Kidney (tissue), 22 donors: ENCODE measurements around the gene POP5. TPM values are rescaled to one million over a fixed set of nuclear protein-coding genes. Genes with fewer than 3 reads are reported as not detected.
A peak's percentile ranks its signal among the peaks of the same experiment; 100 is the strongest.

Source experiments
- DNase-seq, 5 donors: peaks; one replicate each; pipeline ENCODE4 v3.0.0-alpha.2; 2013 to 2020
- FAIRE-seq: peaks from 2 replicates; lab custom pipeline; 2012; peaks lifted over from hg19 to GRCh38; lab: Jason Lieb, UNC
- H3K27ac ChIP-seq, 2 donors: one replicate each; pipeline ENCODE4 v1.7.0; 2013; ENCODE audit warnings: low read depth in 2 of 2, low read length in 2 of 2, inconsistent platforms in 1 of 2
- H3K27me3 ChIP-seq: one replicate; pipeline ENCODE4 v1.7.1; 2013; ENCODE audit warnings: low read length, inconsistent platforms; ENCODE audit not compliant: control insufficient read depth, insufficient read depth
- H3K36me3 ChIP-seq, 3 donors: one replicate each; pipeline versions ENCODE4 v1.7.0 to v1.7.1; 2013; ENCODE audit warnings: low read length in 3 of 3, control low read depth in 1 of 3, inconsistent platforms in 1 of 3; ENCODE audit not compliant: insufficient read depth in 3 of 3, control insufficient read depth in 2 of 3
- H3K4me1 ChIP-seq, 3 donors: one replicate each; pipeline versions ENCODE4 v1.7.0 to v1.7.1; 2013; ENCODE audit warnings: low read length in 3 of 3, inconsistent platforms in 1 of 3, low read depth in 1 of 3; ENCODE audit not compliant: control insufficient read depth in 2 of 3, insufficient read depth in 2 of 3
- H3K4me3 ChIP-seq, 3 donors: one replicate each; pipeline versions ENCODE4 v1.7.0 to v1.8.1; 2013; ENCODE audit warnings: low read length in 3 of 3, control low read depth in 1 of 3, inconsistent platforms in 1 of 3
- H3K9ac ChIP-seq, 3 donors: one replicate each; pipeline versions ENCODE4 v1.7.0 to v1.7.1; 2013; ENCODE audit warnings: low read length in 3 of 3, control low read depth in 1 of 3, inconsistent platforms in 1 of 3
- H3K9me3 ChIP-seq, 3 donors: one replicate each; pipeline versions ENCODE4 v1.7.0 to v1.7.1; 2013; ENCODE audit warnings: low read length in 3 of 3, control low read depth in 1 of 3, inconsistent platforms in 1 of 3; ENCODE audit not compliant: control insufficient read depth in 2 of 3, insufficient read depth in 1 of 3
- intact Hi-C: fragments of 100-400 bp; cut with DNase I; formaldehyde crosslinking; loops from one replicate; pipeline ENCODE4 v1.11.1; 2022
- long read RNA-seq, 10 donors: library from polyadenylated mRNA in 1 of 10; unstranded in 1 of 10; transcript quantifications; one replicate each; pipeline ENCODE4 v2.0.0 and lab custom pipeline, GENCODE V29; 2021 to 2026
- polyA plus RNA-seq: library from polyadenylated mRNA; stranded (reverse); fragments of 350-450 nt; fragmentation: Illumina TruSeq; extraction: RNeasy Lipid Tissue Mini Kit (QIAGEN cat#74804); gene quantifications from one replicate; pipeline ENCODE4 v1.2.3, GENCODE V29; 2014; ENCODE audit warnings: low read depth, low replicate concordance; ENCODE audit not compliant: insufficient read depth
- total RNA-seq: library from RNA; stranded (reverse); fragmentation: NEBNext Ultra II Directional; extraction: Animal tissue kit (Norgen Biotek cat#: 25700); gene quantifications from one replicate; pipeline ENCODE4 v1.2.1, GENCODE V29; 2021
- TF ChIP-seq, protein P1 (sequence below): IDR thresholded peaks from 3 replicates; pipeline ENCODE4 v1.5.1; 2012; ENCODE audit warnings: mild to moderate bottlenecking, moderate library complexity, borderline replicate concordance; ENCODE audit not compliant: insufficient read depth; ENCODE audit errors: extremely low read depth
- donor health status: control.
- donor health status: control.
- donor health status: control.
- donor health status: control.
- donor health status: control.
- donor health status: DM: yes; HTN: yes; CAD: no.
- donor health status: Normal renal cell carcinoma (clear cell type).

Gene POP5, protein sequence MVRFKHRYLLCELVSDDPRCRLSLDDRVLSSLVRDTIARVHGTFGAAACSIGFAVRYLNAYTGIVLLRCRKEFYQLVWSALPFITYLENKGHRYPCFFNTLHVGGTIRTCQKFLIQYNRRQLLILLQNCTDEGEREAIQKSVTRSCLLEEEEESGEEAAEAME
- 50.0 TPM for total RNA-seq
- polyA plus RNA-seq: 111 TPM
- long read RNA-seq, donor 1, transcript POP5-202 (5 exons, 801 nt): major isoform, 9 of 19 reads
- long read RNA-seq, donor 1, partial matches to known transcripts: 0 of 19 reads
- long read RNA-seq, donor 1, other reads (novel, unspliced or antisense): 0 of 19 reads
- long read RNA-seq, donor 2, transcript POP5-205 (2 exons, 718 nt): minor isoform, 5 of 28 reads
- long read RNA-seq, donor 2, transcript POP5-201 (4 exons, 913 nt): minor isoform, 5 of 28 reads
- long read RNA-seq, donor 2, transcript POP5-202 (5 exons, 801 nt): major isoform, 12 of 28 reads
- long read RNA-seq, donor 2, partial matches to known transcripts: 0 of 28 reads
- long read RNA-seq, donor 2, other reads (novel, unspliced or antisense): 0 of 28 reads
- long read RNA-seq, donor 3, transcript POP5-205 (2 exons, 718 nt): minor isoform, 5 of 30 reads
- long read RNA-seq, donor 3, transcript POP5-202 (5 exons, 801 nt): major isoform, 15 of 30 reads
- long read RNA-seq, donor 3, partial matches to known transcripts: 0 of 30 reads
- long read RNA-seq, donor 3, other reads (novel, unspliced or antisense): 0 of 30 reads
- long read RNA-seq, donor 4, transcript POP5-202 (5 exons, 801 nt): major isoform, 7 of 15 reads
- long read RNA-seq, donor 4, partial matches to known transcripts: 0 of 15 reads
- long read RNA-seq, donor 4, other reads (novel, unspliced or antisense): 0 of 15 reads
- long read RNA-seq, donor 5, partial matches to known transcripts: 0 of 1 reads
- long read RNA-seq, donor 5, other reads (novel, unspliced or antisense): 0 of 1 reads
- long read RNA-seq, donor 6, transcript POP5-202 (5 exons, 801 nt): major isoform, 30 of 47 reads
- long read RNA-seq, donor 6, transcript POP5-208 (4 exons, 821 nt): minor isoform, 5 of 47 reads
- long read RNA-seq, donor 6, transcript POP5-207 (1 exons, 578 nt): minor isoform, 5 of 47 reads
- long read RNA-seq, donor 6, partial matches to known transcripts: 0 of 47 reads
- long read RNA-seq, donor 6, other reads (novel, unspliced or antisense): 0 of 47 reads
- long read RNA-seq, donor 7, transcript POP5-208 (4 exons, 821 nt): minor isoform, 5 of 39 reads
- long read RNA-seq, donor 7, transcript POP5-202 (5 exons, 801 nt): major isoform, 13 of 39 reads
- long read RNA-seq, donor 7, partial matches to known transcripts: 5 of 39 reads
- long read RNA-seq, donor 7, other reads (novel, unspliced or antisense): 6 of 39 reads
- long read RNA-seq, donor 8, transcript POP5-202 (5 exons, 801 nt): major isoform, 9 of 20 reads
- long read RNA-seq, donor 8, partial matches to known transcripts: 0 of 20 reads
- long read RNA-seq, donor 8, other reads (novel, unspliced or antisense): 0 of 20 reads
- long read RNA-seq, donor 9, partial matches to known transcripts: 0 of 8 reads
- long read RNA-seq, donor 9, other reads (novel, unspliced or antisense): 0 of 8 reads
- long read RNA-seq, donor 10, transcript POP5-207 (1 exons, 578 nt): minor isoform, 5 of 20 reads
- long read RNA-seq, donor 10, transcript POP5-202 (5 exons, 801 nt): major isoform, 6 of 20 reads
- long read RNA-seq, donor 10, partial matches to known transcripts: 0 of 20 reads
- long read RNA-seq, donor 10, other reads (novel, unspliced or antisense): 0 of 20 reads

DNA sequence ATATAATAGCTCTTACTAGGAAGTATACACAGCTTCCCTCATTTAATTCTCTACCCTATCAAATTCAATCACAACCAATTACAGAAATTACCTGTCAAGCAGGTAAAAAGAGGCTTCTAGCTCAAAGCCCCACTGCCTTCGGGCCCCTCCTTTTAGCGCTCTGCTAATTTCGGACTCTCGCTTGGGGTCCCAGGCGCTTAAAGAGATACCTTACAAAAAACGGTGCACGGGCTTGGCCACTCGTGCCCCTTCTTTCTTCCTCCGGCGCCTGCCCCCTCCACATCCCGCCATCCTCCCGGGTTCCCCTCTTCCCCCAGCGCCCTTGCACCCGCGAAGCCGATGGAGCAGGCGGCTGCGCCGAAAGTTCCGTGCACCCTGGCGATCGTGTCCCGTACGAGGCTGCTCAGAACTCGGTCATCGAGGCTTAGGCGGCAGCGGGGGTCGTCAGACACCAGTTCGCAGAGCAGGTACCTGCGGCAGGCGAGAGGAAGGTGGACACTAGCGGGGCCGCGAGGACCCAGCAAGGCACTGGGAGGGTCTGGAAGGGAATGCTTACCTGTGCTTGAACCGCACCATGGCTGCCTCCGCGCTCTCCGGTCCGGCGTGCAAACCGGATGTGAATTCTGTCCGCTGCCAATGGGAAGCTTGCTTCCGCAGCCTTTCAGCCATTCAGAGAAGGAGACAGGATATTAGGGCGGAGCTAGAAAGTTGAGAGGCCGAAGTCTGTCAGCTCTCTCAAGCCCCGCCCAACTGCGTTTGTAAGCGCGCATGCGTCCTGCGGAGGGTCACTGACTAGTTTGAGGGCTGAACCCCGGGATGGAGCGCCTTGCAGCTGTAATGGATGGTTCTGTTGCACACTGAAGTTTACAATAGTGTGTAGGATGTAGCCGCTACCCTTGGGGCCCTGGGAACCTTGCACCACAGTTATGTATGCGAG, at the start of gene POP5:
Gene POP5, minus strand, starts transcription at position 616 of the 937 bp plus-strand sequence. Its CDS starts 40 bp downstream, at position 576.
- H3K4me3 ChIP-seq: peak within 1 kb of the TSS; percentile 80 to 91 (median 89)
- TF ChIP-seq, protein P1, sequence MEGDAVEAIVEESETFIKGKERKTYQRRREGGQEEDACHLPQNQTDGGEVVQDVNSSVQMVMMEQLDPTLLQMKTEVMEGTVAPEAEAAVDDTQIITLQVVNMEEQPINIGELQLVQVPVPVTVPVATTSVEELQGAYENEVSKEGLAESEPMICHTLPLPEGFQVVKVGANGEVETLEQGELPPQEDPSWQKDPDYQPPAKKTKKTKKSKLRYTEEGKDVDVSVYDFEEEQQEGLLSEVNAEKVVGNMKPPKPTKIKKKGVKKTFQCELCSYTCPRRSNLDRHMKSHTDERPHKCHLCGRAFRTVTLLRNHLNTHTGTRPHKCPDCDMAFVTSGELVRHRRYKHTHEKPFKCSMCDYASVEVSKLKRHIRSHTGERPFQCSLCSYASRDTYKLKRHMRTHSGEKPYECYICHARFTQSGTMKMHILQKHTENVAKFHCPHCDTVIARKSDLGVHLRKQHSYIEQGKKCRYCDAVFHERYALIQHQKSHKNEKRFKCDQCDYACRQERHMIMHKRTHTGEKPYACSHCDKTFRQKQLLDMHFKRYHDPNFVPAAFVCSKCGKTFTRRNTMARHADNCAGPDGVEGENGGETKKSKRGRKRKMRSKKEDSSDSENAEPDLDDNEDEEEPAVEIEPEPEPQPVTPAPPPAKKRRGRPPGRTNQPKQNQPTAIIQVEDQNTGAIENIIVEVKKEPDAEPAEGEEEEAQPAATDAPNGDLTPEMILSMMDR: no peak

GRCh38 chr12:120630104-120630892, 49.1 kb upstream of the POP5 start:
- Histone ChIP-seq H3K36me3 (no peaks in the 10 kb centered on the region), H3K4me3 (no peak overlapping the region), H3K9me3 (no peaks in the 10 kb centered on the region), H3K4me1 (peaks cover 0 to 5% (median 2%) of the 10 kb centered on the region in 3 donors), H3K27me3 (no peaks in the 10 kb centered on the region), H3K9ac (no peak overlapping the region), H3K27ac (no peak overlapping the region)
- DNase-seq (no peak), FAIRE-seq (no peak)
- intact Hi-C loops: no loop called here
- TF ChIP-seq, protein P1: no peak

More for the DNA sequence above, at the start of gene POP5:
- no peaks in the 10 kb centered on the region for H3K9me3 ChIP-seq
- peaks cover 9 to 34% (median 25%) of the 10 kb centered on the region in 3 donors for H3K36me3 ChIP-seq
- peak; percentile 96 to 99 (median 97) for DNase-seq
- peaks cover 3% of the 10 kb centered on the region for H3K27me3 ChIP-seq
- peak within 1 kb of the TSS; percentile 8 to 61 for H3K27ac ChIP-seq
- H3K9ac ChIP-seq: peak within 1 kb of the TSS; percentile 63 to 76 (median 72)
- H3K4me1 ChIP-seq: peaks cover 0 to 14% (median 2%) of the 10 kb centered on the region in 3 donors
- intact Hi-C loops: loop anchor here (10.0 kb wide), 1 partner anchor 134 kb away; the partner anchor contains the start of gene UNC119B
- FAIRE-seq: peak; percentile 87
